ENCODE measurements around the gene HSF2.

The HSF2 gene, protein sequence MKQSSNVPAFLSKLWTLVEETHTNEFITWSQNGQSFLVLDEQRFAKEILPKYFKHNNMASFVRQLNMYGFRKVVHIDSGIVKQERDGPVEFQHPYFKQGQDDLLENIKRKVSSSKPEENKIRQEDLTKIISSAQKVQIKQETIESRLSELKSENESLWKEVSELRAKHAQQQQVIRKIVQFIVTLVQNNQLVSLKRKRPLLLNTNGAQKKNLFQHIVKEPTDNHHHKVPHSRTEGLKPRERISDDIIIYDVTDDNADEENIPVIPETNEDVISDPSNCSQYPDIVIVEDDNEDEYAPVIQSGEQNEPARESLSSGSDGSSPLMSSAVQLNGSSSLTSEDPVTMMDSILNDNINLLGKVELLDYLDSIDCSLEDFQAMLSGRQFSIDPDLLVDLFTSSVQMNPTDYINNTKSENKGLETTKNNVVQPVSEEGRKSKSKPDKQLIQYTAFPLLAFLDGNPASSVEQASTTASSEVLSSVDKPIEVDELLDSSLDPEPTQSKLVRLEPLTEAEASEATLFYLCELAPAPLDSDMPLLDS
- 25.2 to 36.8 (median 29.2) reads per million in 4 experiments for total RNA-seq

DNA sequence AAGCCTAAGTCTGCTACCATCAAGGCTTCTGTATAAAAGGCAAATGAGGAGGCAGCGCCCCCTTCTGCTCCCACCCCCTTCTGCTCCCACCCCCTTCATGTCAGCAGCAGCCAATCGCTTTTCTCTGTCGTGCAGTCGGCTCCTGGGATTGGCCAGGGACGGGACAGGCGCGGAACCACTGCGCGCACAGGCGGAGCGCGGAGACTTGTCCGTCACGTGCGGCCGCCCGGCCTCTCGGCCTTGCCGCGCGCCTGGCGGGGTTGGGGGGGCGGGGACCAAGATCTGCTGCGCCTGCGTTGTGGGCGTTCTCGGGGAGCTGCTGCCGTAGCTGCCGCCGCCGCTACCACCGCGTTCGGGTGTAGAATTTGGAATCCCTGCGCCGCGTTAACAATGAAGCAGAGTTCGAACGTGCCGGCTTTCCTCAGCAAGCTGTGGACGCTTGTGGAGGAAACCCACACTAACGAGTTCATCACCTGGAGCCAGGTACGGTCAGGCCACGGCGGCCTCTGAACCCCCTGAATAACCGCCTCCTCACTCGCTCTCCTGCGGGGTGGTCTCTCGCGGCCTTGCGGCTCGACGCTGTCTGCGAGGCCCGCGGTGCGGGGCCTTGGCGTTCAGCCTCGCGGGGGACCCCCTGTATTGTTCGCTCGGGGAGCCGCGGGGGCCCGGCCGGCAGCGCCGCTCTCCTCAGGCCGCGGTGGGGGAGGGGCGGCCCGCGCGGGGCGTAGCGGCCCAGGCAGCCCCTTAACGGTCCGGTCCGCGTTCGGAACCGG, at the start of gene HSF2:
HSF2 (plus strand) TSS at position 305 of the 773 bp plus-strand sequence; CDS start at position 391, 86 bp downstream.
- peak; percentile 89 for DNase-seq

DNA sequence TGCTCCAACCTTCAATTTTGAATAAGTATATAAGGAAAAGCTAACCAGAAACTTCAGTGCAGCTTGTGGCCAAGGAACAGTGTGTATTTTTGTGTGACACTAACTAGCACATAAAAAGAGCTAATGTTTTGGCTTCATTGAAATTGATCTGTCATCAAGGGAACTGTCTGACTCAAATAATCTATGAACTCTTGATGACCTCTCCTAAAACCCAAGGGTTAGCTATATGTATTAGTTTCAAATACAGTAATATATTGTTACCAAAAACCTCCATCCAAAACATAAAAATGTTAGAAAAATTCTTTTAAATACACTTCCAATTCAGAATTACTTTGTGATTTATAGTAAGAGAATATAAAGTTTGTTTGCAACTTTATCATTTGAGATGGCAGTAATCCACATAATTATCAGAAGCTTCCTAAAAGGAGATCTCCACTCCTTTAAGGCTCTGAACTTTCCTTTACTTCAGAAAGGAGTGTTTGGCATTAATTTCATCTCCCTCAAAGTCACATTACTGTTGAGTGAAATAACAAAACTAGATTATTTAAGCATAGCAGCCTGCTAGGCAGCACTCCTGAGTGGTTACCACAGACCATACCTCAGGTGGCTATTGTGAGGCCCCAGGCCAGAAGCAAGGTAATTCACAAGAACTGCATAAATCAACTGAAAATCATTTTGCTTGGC, 46.3 kb upstream of the HSF2 start:
- no peak for DNase-seq

DNA sequence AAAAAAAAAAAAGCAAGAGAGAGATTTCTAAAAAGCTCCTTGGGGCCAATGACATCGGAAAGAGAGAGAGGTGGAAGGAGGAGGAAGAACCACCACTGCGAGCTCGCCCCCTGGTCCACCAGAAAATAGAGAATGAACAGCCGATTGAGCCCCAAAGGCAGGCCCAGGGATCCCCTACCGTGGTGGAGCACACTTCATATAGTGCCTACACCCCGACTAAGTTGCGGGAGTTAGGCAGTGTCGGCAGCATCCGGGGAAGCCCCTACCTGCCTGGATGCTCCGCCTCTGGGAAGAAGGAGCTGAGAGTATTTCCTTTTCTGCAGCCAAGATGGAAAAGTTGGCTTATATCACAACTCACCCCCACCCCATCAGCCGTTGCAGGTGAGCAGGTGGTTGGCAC, 38.6 kb upstream of the HSF2 start:
- no peak for DNase-seq

DNA sequence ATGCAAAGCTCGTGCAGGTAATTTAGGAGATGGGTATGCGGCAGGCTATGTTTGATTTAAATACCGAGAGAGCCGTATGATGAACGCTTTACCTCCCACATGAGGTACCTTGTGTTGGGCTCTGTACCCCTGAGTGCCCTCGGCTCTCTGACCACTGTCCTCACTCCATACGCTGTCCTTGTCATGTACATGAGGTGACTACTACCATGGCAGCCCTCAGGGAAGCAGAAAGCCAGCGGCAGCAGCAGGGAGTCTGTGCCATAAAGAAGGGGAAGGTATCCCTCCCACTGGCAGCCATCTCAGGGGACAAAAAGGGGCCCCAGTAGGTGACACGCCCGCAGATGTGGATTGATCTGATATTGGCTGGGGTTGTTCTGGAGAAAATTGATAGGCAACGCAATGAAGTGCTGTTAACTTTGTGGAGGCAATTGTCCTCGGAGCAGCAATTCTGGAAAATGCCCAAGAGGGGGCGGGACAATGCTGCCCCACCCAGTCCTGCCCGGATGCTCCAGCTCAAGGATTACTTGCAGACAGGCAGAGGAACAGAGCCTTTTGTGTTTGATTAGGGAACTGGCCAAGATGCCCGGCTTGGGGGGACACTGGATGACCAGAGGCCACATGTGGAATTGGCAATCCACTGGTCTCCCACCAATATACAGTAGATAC, 38.0 kb upstream of the HSF2 start:
- DNase-seq = no peak

DNA sequence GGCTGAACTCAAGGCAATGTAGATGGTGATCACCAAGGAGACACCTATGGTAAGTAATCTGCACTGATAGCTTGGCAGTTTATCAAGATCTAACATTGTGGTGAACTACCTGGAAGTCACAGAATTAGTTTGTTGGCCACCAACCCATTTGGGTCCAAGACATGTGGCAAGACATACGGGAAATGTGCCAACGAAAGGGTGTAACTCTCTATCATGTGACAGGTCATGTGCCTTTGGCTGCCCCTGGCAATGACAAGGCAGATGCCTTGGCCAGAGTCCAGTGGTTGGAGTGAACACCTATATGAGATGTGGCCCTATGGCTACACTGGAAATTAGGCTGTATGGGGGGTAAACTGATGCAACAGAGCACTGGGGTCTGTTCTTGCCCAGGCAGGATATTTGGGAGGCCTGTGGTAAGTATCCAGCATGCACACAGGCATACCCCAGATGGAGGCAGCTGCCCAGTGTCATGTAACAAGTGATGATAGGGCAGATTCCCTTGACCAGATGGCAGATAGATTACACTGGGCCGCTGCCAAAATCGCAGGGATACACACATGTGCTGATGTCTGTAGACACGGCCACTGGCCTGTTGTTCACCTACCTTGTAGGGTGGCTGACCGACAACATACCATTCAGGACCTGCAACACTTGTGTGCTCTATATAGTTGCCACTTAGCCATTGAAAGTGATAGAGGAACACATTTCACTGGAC, 35.5 kb upstream of the HSF2 start:
- no peak for DNase-seq

DNA sequence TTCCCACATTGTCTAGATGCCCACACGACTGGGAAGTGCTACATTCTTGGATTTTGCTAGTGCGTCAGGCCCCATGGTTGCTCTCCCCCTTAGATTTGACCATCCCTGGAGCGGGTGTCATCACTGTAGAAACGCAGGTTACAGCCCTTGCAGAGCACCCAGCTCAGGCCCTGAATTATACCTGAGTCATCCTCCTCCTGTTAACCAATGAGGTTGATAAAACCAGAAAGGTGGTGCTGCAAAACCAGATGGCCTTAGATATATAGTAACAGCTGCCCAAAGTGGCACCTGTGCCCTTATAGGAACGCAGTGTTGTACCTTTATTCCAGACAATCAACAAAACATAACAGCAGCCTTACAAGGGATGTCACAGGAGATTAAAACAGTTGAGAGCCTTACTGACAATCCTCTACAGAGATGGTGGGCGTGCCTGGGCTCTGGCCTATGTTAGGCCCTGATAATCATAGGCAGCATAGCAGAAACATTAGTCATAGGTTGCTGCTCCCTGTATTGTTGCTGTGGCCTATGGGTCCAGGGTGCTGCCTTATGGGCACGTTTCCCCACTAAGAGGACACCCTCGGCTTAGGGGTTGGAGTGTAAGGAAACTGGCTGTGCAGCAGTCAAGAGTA, 33.6 kb upstream of the HSF2 start:
- no peak for DNase-seq

DNA sequence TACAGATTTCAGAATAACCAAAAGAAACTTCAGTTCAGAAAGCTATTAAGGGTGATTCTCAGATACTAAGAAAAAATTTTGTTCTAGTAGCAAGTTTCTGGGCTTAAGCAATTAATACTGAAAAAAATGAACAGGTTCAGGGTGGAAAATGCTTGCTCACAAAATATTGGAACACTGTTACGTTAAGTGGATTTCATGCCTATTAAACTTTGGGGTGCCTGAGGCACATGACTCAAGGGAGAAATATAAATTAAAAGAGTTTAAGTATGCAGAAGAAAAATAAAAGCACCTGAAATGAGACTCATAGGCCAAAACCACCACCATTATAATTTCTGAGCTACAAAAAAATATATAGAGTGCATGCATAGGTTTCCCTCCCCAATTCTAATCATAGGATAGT, 32.3 kb upstream of the HSF2 start:
- DNase-seq = no peak

DNA sequence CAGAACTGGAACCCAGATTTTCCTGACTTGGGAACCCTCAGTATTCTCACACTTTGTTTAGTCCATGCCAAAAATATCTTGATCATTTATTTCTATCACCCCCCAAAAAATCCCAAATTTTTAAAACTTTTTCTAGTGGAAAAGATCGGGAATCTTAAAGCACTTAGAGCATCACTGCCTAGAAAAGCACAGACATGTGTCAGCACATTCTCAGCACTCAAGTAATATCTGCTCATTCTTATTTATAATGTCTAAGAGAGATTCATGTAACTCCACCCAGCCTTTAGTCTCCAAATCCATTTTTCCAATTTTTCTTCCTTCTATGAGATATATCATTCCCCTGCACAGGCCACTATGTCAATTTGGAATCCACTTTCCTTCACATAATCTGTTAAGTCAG, 29.9 kb upstream of the HSF2 start:
- DNase-seq = no peak

DNA sequence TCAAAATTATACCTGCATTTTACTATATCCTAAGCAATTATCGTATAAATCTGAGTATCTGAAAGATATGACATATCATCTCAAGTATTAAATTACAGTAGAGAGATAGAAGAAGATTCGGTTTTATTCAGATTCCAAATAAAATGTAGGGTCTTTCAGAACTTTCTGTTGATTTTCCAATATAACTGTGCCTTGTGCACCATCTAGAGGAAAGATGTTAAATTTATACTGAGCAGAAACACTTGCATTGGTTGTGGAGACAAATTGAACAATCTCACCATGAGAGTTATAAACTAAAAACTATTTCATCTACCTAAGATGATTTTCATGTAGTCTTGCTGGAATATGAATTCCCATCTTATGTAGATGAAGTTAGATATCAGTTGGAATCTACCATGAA, 26.8 kb upstream of the HSF2 start:
- no peak for DNase-seq

DNA sequence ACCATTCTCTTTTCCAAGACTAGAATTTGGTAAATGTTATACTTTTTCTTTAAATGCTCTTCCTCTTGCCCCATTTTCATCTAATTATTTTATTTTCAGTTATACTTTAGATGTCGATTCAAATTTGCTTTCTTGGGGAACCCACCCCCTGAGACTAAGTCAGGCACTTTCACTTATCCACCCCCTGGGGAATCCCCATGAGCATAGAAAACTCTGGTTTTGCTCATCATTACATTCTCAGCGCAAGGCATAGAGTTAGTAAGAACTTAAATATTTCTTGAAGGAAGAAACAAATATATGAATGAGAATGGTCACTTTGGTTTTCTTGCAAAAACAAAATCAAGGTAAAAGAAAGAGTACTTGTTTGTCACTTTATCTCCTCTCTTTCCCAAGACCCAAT, 25.1 kb upstream of the HSF2 start:
- DNase-seq = no peak

DNA sequence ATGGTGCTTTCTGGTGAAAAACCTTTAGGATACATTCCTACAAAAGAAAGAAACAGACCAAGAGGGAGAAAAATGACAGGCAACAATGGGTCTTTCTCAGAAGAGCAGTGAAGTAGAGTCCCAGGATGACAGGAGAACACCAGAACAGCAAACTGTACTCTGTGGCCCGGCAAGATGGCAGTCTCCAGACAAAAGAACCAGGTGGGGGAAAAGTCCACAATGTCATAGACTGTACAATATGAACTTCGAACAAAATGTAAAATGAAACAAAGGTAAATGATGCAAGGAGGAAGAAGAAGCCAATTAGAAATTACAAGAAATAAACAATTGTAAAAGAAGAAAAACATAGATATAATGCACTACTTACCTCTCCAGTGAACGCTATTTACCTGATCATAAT, 23.2 kb upstream of the HSF2 start:
- no peak for DNase-seq

DNA sequence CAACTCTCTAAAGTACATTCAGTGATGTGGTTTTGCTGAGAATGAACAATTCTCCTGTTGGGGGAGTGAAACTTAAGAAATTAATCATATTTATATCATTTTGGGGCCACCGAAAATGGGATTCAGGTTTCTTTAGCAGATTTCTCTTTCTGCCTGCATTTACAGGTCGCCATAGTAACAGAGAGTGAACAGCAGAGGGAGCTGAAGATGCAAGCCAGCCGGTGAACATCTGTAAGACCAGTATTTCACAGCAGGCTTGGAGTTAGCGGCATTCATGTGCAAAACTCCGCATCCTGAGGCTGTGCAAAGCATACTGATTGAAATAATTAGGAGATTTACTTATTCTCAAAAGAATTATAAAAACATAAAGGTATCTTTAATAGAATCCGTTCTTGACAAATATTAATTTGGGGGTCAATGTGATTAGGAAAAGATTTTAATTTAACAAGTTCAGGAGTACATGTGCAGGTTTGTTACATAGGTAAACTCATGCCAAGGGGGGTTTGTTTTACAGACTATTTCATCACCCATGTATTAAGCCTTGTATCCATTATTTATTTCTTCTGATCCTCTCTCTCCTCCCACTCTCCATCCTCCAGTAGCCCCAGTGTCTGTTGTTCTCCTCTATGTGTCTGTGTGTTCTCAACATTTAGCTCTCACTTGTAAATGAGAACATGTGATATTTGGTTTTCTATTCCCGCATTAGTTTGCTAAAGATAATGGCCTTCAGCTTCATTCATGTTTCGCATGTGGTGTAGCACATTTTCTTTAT, 17.8 kb upstream of the HSF2 start:
- DNase-seq = peak; percentile 44

DNA sequence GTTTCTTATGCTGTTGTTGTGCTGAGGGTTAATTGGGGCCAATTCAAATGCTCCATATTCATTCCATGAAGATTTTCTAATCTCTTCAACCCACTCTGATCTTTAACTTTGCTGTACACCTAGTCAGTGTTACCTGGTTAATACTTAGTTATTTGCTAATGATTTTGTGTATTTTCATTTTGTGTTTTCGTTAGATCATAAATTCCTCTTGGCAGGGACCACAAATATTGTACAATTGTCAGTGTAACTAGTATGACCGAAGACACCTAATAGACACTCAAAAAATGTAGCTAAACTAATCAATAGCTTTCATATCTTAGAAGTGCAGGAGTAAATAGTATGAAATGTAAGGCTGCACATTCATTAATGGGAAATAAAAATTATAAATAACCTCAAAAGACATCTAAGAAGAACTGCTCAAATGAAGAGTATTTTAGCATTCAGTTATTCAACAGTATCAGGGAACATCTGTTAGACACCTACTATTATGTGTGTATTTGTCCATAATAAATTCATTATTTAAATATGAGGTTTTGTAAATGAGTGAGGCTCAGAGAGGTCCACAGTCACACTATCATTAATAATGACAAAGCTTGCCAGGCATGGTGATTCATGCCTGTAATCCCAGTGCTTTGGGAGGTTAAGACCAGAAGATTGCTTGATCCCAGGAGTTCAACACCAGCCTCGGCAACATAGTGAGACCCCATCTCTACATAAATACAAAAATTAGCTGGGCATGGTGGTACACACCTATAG, 13.4 kb upstream of the HSF2 start:
- no peak for DNase-seq

DNA sequence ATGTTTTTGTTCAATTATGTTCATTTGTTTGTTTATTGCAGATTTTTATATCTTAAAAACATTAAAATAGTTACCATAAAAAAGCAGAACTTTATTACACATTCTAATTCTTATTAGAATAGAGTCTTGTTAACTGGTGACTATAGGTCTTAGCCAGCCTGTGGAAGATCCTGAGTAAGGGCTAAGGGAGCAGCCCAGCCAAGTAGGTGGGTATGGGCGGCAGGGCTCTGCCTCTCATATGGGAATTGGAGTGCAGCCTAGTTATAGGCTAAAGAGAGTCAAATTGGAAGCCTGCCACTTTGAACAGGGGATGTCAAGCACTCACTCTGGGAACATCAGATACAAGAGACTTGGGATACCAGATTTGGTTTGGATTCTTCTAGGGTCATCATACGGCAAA, 10.5 kb upstream of the HSF2 start:
- no peak for DNase-seq

DNA sequence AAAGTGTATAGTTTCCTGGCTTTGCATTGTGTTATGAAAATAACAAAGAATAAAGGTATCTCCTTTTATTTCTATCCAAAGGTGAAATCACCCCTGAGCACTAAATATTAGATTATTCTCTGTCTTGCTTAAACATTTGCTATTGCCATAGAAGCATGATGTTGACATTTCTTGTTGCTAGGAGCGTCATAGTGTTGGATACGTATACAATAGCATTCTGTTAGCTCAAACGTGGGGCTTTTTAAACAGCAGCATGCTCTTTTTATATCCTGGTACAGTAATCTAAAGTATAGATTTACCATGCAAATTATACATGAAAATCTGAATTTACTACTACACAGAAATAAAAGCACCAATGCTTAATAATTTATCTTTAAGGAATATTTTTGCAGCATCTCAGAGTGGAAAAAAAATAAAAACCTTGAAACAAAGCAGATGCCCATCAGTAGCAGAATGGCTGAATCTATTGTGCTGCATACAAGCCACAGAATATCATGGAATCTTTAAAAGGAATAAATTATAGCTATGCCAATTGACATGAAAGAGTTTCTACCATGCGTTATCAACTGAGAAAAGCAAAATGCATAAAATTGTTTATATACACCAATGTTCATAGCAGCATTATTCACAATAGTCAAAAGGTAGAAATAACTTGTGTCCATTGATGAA, 9.6 kb upstream of the HSF2 start:
- no peak for DNase-seq

DNA sequence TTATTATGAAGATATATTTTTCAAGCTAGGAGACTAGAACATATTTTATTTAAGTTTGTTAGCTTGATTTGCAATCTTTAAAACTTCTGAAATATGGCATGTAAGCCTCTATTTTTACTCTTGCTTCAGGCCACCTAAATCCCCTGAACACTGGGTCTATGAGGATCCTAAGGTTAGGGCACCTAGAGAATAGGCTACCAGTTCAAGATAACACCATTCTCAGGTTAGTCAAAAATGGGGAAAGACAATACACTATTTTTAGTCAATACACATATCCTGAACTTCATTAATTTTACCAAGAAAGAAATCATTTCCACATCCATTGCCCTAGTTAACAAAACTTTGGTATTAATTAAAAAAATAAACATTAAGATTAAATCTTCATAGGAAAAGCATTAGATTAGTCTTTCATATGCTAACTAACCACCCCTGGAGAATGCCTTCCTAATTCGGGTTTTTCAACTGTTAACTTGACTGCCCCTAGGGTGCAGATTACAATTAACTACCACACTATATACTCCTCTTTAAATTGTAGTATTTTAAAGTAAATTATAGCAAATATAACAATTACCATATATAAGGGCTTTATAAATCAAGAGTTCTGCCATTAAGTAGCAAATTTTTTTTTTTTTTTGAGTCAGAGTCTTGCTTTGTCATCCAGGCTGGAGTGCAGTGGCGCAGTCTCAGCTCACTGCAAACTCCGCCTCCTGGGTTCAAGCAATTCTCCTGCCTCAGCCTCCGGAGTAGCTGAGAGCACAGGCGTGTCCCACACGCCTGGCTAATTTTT, 6.7 kb upstream of the HSF2 start:
- no peak for DNase-seq

DNA sequence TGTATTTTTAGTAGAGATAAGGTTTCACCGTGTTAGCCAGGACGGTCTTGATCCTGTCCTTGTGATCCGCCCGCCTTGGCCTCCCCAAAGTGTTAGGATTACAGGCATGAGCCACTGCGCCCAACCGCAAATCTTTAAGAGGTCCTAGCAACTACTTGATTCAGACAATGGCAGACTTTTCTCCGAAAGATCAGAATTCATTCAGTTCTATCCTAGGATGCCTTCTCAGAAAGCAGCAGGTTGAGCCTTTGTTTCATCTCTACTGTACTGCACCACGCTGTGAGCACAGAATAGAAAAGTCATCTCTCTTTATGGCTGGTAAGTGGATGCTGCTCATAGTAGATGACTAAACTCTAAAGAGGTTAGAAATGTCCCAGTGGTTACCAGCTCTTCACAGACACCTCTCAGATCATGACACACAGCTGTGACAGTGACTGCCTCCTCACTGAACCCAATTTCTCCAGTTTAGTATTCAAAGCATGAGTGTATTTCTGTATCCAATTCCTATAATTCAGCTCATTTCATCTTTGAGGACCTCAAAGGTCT, 6.0 kb upstream of the HSF2 start:
- no peak for DNase-seq

DNA sequence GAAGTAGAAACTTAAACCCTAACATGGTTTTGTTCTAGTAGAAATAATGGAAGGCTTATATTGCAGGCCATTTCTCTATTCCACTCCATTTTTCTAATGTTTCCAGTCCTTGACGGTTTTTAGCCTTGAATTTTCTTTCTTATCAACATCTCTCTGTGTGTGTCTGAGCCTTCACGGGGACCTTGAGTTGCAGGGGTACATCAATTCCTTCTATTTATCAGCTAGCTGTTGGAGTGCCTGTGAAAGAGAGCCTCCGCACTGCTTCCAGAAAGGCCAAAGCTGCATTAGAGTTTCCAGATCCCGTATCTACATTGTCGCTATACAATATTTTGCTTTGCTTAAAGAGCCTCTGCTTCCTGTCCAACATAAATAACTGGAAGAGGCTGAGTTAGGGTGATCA, 5.4 kb upstream of the HSF2 start:
- DNase-seq = no peak

DNA sequence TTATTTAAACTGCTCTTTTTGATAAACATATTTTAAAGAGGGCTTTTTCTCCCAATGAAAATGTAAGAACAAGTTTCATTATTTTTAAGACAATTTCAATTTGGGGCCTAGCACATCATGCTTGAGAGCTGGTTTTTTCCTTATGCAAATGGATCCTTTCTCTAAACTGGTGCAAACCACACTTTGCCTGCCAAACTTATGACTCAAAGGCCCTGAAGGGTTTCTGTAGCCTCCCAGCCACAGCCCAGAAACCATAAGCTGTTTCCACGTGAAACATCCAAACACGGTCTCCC, 451 bp upstream of the HSF2 start:
- DNase-seq = no peak
